Effector memory CD4-positive, alpha-beta T cell (primary cell): ENCODE measurements around the gene TRAPPC12.

Source experiments
- DNase-seq, 3 donors: peaks; one replicate each; pipeline ENCODE4 v3.0.0-alpha.2; 2020
- H3K27ac ChIP-seq: 2 replicates; pipeline ENCODE4 v1.7.0; 2013; ENCODE audit warnings: mild to moderate bottlenecking, low read length, moderate library complexity; ENCODE audit not compliant: insufficient read depth, poor library complexity, severe bottlenecking
- H3K27me3 ChIP-seq: replicated peaks from 2 replicates; pipeline ENCODE4 v1.7.0; 2013; ENCODE audit warnings: mild to moderate bottlenecking, low read length; ENCODE audit not compliant: insufficient read depth, control insufficient read depth, poor library complexity, severe bottlenecking
- H3K36me3 ChIP-seq: 2 replicates; pipeline ENCODE4 v1.7.0; 2013; ENCODE audit warnings: mild to moderate bottlenecking, low read length, moderate library complexity; ENCODE audit not compliant: control insufficient read depth, insufficient read depth
- H3K4me1 ChIP-seq: 2 replicates; pipeline ENCODE4 v1.7.0; 2013; ENCODE audit warnings: low read length, mild to moderate bottlenecking; ENCODE audit not compliant: control insufficient read depth, insufficient read depth, poor library complexity, severe bottlenecking
- H3K4me3 ChIP-seq: 2 replicates; pipeline ENCODE4 v1.7.0; 2013; ENCODE audit warnings: low read length, low read depth, mild to moderate bottlenecking; ENCODE audit not compliant: insufficient read depth, poor library complexity, severe bottlenecking
- H3K9me3 ChIP-seq: 2 replicates; pipeline ENCODE4 v1.7.0; 2013; ENCODE audit warnings: mild to moderate bottlenecking, low read length, moderate library complexity; ENCODE audit not compliant: control insufficient read depth

The TRAPPC12 gene

GRCh38 chr2:3387644-3388411 lies 8.3 kb downstream of the TRAPPC12 start:
- Histone ChIP-seq H3K4me3 (no peak overlapping the region), H3K27me3 (no peaks in the 10 kb centered on the region), H3K27ac (no peak overlapping the region), H3K36me3 (peaks cover 41% of the 10 kb centered on the region), H3K9me3 (no peaks in the 10 kb centered on the region), H3K4me1 (no peaks in the 10 kb centered on the region)
- DNase-seq: no peak

- Histone ChIP-seq H3K9me3 (no peaks in the 10 kb centered on the region), H3K27me3 (no peaks in the 10 kb centered on the region), H3K27ac (no peak overlapping the region), H3K36me3 (peaks cover 41% of the 10 kb centered on the region), H3K4me1 (no peaks in the 10 kb centered on the region), H3K4me3 (no peak overlapping the region)
- no peak for DNase-seq
These were observed 8.9 kb downstream of the TRAPPC12 start for GRCh38 chr2:3388412-3388738.

GRCh38 chr2:3389193-3389592 lies 9.7 kb downstream of the TRAPPC12 start:
- Histone ChIP-seq H3K27ac (no peak overlapping the region), H3K4me1 (no peaks in the 10 kb centered on the region), H3K27me3 (no peaks in the 10 kb centered on the region), H3K9me3 (no peaks in the 10 kb centered on the region), H3K36me3 (peaks cover 45% of the 10 kb centered on the region), H3K4me3 (no peak overlapping the region)
- DNase-seq: no peak

- no peaks in the 10 kb centered on the region for H3K4me1 ChIP-seq
- H3K27ac ChIP-seq: no peak overlapping the region
- peaks cover 48% of the 10 kb centered on the region for H3K36me3 ChIP-seq
- H3K27me3 ChIP-seq: no peaks in the 10 kb centered on the region
- no peak for DNase-seq
- no peaks in the 10 kb centered on the region for H3K9me3 ChIP-seq
- H3K4me3 ChIP-seq: no peak overlapping the region
These were observed 10.5 kb downstream of the TRAPPC12 start for GRCh38 chr2:3390041-3390440.

- peaks cover 10% of the 10 kb centered on the region for H3K9me3 ChIP-seq
- H3K27ac ChIP-seq: no peak overlapping the region
- H3K4me3 ChIP-seq: no peak overlapping the region
- H3K4me1 ChIP-seq: no peaks in the 10 kb centered on the region
- no peak for DNase-seq
- peaks cover 54% of the 10 kb centered on the region for H3K36me3 ChIP-seq
- no peaks in the 10 kb centered on the region for H3K27me3 ChIP-seq
These were observed 12.7 kb downstream of the TRAPPC12 start for GRCh38 chr2:3392216-3392615.

GRCh38 chr2:3396920-3397559 lies 17.5 kb downstream of the TRAPPC12 start:
- peaks cover 39% of the 10 kb centered on the region for H3K36me3 ChIP-seq
- no peaks in the 10 kb centered on the region for H3K27me3 ChIP-seq
- H3K4me1 ChIP-seq: no peaks in the 10 kb centered on the region
- DNase-seq: no peak
- peaks cover 11% of the 10 kb centered on the region for H3K9me3 ChIP-seq
- no peak overlapping the region for H3K27ac ChIP-seq
- no peak overlapping the region for H3K4me3 ChIP-seq

GRCh38 chr2:3398857-3399256 lies 19.4 kb downstream of the TRAPPC12 start:
- Histone ChIP-seq H3K27ac (no peak overlapping the region), H3K27me3 (no peaks in the 10 kb centered on the region), H3K4me3 (no peak overlapping the region), H3K4me1 (no peaks in the 10 kb centered on the region), H3K36me3 (peaks cover 34% of the 10 kb centered on the region), H3K9me3 (peaks cover 11% of the 10 kb centered on the region)
- no peak for DNase-seq

- Histone ChIP-seq H3K4me3 (no peak overlapping the region), H3K36me3 (peaks cover 37% of the 10 kb centered on the region), H3K4me1 (no peaks in the 10 kb centered on the region), H3K27me3 (no peaks in the 10 kb centered on the region), H3K9me3 (peaks cover 11% of the 10 kb centered on the region), H3K27ac (no peak overlapping the region)
- DNase-seq: no peak
These were observed 19.9 kb downstream of the TRAPPC12 start for GRCh38 chr2:3399381-3399780.

GRCh38 chr2:3399829-3400228 lies 20.3 kb downstream of the TRAPPC12 start:
- H3K4me3 ChIP-seq: no peak overlapping the region
- DNase-seq: no peak
- H3K4me1 ChIP-seq: no peaks in the 10 kb centered on the region
- peaks cover 39% of the 10 kb centered on the region for H3K36me3 ChIP-seq
- no peak overlapping the region for H3K27ac ChIP-seq
- no peaks in the 10 kb centered on the region for H3K27me3 ChIP-seq
- peaks cover 11% of the 10 kb centered on the region for H3K9me3 ChIP-seq

GRCh38 chr2:3403587-3404334 lies 24.3 kb downstream of the TRAPPC12 start:
- Histone ChIP-seq H3K4me1 (no peaks in the 10 kb centered on the region), H3K4me3 (no peak overlapping the region), H3K9me3 (no peaks in the 10 kb centered on the region), H3K36me3 (peaks cover 39% of the 10 kb centered on the region), H3K27me3 (no peaks in the 10 kb centered on the region), H3K27ac (no peak overlapping the region)
- DNase-seq: no peak
